PC-9 (cell line): ENCODE data around the gene KCNIP1. TPM values are rescaled to one million over a fixed set of nuclear protein-coding genes. Genes with fewer than 3 reads are reported as not detected.

Experiments used
- BruUV-seq: library from RNA; stranded (reverse); fragments of 400-500 nt; replicated peaks from 2 replicates; lab custom pipeline; 2021; lab: Mats Ljungman, UMichigan
- CTCF ChIA-PET: fragments of 300-600 bp; sonication (Branson Sonifier 250); formaldehyde crosslinking; loops from one replicate; lab custom pipeline; 2022; ENCODE audit warnings: antibody characterized with exemption; lab: Charles Lee
- POLR2A ChIA-PET: fragments of 300-600 bp; sonication (Branson Sonifier 250); formaldehyde crosslinking; loops from one replicate; lab custom pipeline; 2022; ENCODE audit warnings: antibody characterized with exemption; ENCODE audit not compliant: unreplicated experiment; lab: Charles Lee
- DNase-seq, 2 experiments: peaks; one replicate each; pipeline versions ENCODE4 v3.0.0 to v3.0.0-alpha.2; 2015 to 2022; ENCODE audit warnings: mixed read lengths in 1 of 2
- H2AFZ ChIP-seq: fragments of 200-600 bp; sonication (generic); 2 replicates; pipeline ENCODE4 v1.8.1; 2017; ENCODE audit warnings: antibody characterized with exemption
- H3F3A ChIP-seq: fragments of 200-600 bp; sonication (generic); 2 replicates; pipeline ENCODE4 v1.8.1; 2017; ENCODE audit warnings: antibody characterized with exemption, mild to moderate bottlenecking, low read depth; ENCODE audit not compliant: insufficient read depth
- H3K27ac ChIP-seq: fragments of 200-600 bp; sonication (generic); 2 replicates; pipeline ENCODE4 v1.6.1; 2016; ENCODE audit warnings: mixed run types
- H3K27me3 ChIP-seq: fragments of 200-600 bp; sonication (generic); 2 replicates; pipeline ENCODE4 v1.6.1; 2016; ENCODE audit warnings: low read depth, mixed run types; ENCODE audit not compliant: insufficient read depth
- H3K36me3 ChIP-seq: fragments of 200-600 bp; sonication (generic); 2 replicates; pipeline ENCODE4 v1.6.1; 2016; ENCODE audit warnings: low read depth, mixed run types
- H3K4me1 ChIP-seq: fragments of 200-600 bp; sonication (generic); replicated peaks from 2 replicates; pipeline ENCODE4 v1.6.1; 2016; ENCODE audit warnings: mixed run types; ENCODE audit not compliant: insufficient read depth
- H3K4me2 ChIP-seq: fragments of 200-600 bp; sonication (generic); 2 replicates; pipeline ENCODE4 v1.6.1; 2017; ENCODE audit warnings: mixed run types
- H3K4me3 ChIP-seq: fragments of 200-600 bp; sonication (generic); 2 replicates; pipeline ENCODE4 v1.6.1; 2016; ENCODE audit warnings: mixed run types
- H3K79me2 ChIP-seq: fragments of 200-600 bp; sonication (generic); 2 replicates; pipeline ENCODE4 v1.6.1; 2017; ENCODE audit warnings: low read depth, mixed run types
- H3K9me2 ChIP-seq: fragments of 200-600 bp; sonication (generic); 2 replicates; pipeline ENCODE4 v1.8.1; 2017; ENCODE audit warnings: mild to moderate bottlenecking; ENCODE audit not compliant: insufficient read depth
- H3K9me3 ChIP-seq: fragments of 200-600 bp; sonication (generic); 2 replicates; pipeline ENCODE4 v1.8.1; 2016; ENCODE audit warnings: low read depth; ENCODE audit not compliant: insufficient read depth
- H4K20me1 ChIP-seq: fragments of 200-600 bp; sonication (generic); 2 replicates; pipeline ENCODE4 v1.8.1; 2017; ENCODE audit not compliant: insufficient read depth
- CTCF ChIP-seq: fragments of 200-600 bp; sonication (generic); conservative IDR thresholded peaks from 2 replicates; pipeline ENCODE4 v1.6.1; 2017; ENCODE audit warnings: mixed run types, antibody characterized with exemption, mild to moderate bottlenecking, moderate library complexity
- EZH2 ChIP-seq: fragments of 200-600 bp; sonication (generic); IDR thresholded peaks from 2 replicates; pipeline ENCODE4 v1.8.0; 2017; ENCODE audit warnings: antibody characterized with exemption, low read depth
- intact Hi-C: fragments of 100-400 bp; cut with micrococcal nuclease; formaldehyde crosslinking; loops from one replicate; pipeline ENCODE4 v1.10.0; 2022; ENCODE audit not compliant: unreplicated experiment
- total RNA-seq: library from RNA; stranded (reverse); gene quantifications from 2 replicates; pipeline ENCODE4 v1.2.3, GENCODE V29; 2021

The KCNIP1 gene
- total RNA-seq, 1 experiment from 2014 or later, result not detected

GRCh38 chr5:170471551-170472178 is 32.2 kb upstream of the KCNIP1 start:
- intact Hi-C loops, result no loop called here
- H3K4me1 ChIP-seq, result peaks cover 10% of the 10 kb centered on the region
- H3K27me3 ChIP-seq, result no peaks in the 10 kb centered on the region
- no peak for DNase-seq
- H3K79me2 ChIP-seq, result no peaks in the 10 kb centered on the region
- no peak for TF ChIP-seq CTCF
- no peak for TF ChIP-seq EZH2
- CTCF ChIA-PET, result no interaction called here
- no peaks in the 10 kb centered on the region for H3K9me2 ChIP-seq
- H3K27ac ChIP-seq, result no peak overlapping the region
- POLR2A ChIA-PET, result no interaction called here
- H3K9me3 ChIP-seq, result no peaks in the 10 kb centered on the region
- no peaks in the 10 kb centered on the region for H4K20me1 ChIP-seq
- no peak overlapping the region for H3K4me3 ChIP-seq
- no peak overlapping the region for H2AFZ ChIP-seq
- H3F3A ChIP-seq, result peaks cover 2% of the 10 kb centered on the region
- H3K4me2 ChIP-seq, result no peak overlapping the region
- no TSS peak for BruUV-seq
- H3K36me3 ChIP-seq, result no peaks in the 10 kb centered on the region

GRCh38 chr5:170473642-170474041 is 30.2 kb upstream of the KCNIP1 start:
- POLR2A ChIA-PET, result interaction anchor here (0.6 kb wide), 1 partner anchor 1902 kb away, joined by 3 read pairs; no protein-coding TSS in a partner anchor
- no peaks in the 10 kb centered on the region for H4K20me1 ChIP-seq
- no peaks in the 10 kb centered on the region for H3K27me3 ChIP-seq
- H3K4me3 ChIP-seq, result no peak overlapping the region
- no peaks in the 10 kb centered on the region for H3K36me3 ChIP-seq
- H3K27ac ChIP-seq, result no peak overlapping the region
- CTCF ChIA-PET, result no interaction called here
- H3K9me2 ChIP-seq, result no peaks in the 10 kb centered on the region
- intact Hi-C loops, result no loop called here
- no peaks in the 10 kb centered on the region for H3F3A ChIP-seq
- TF ChIP-seq CTCF, result no peak
- TF ChIP-seq EZH2, result no peak
- DNase-seq, result no peak
- BruUV-seq, result no TSS peak
- no peaks in the 10 kb centered on the region for H3K79me2 ChIP-seq
- H3K4me2 ChIP-seq, result no peak overlapping the region
- no peaks in the 10 kb centered on the region for H3K9me3 ChIP-seq
- H2AFZ ChIP-seq, result no peak overlapping the region
- no peaks in the 10 kb centered on the region for H3K4me1 ChIP-seq

- DNase-seq, result no peak
- H3K79me2 ChIP-seq, result no peaks in the 10 kb centered on the region
- no peak overlapping the region for H2AFZ ChIP-seq
- H3K27me3 ChIP-seq, result no peaks in the 10 kb centered on the region
- H4K20me1 ChIP-seq, result no peaks in the 10 kb centered on the region
- no TSS peak for BruUV-seq
- H3K4me2 ChIP-seq, result no peak overlapping the region
- no peak overlapping the region for H3K4me3 ChIP-seq
- no peak overlapping the region for H3K27ac ChIP-seq
- POLR2A ChIA-PET, result no interaction called here
- H3K9me2 ChIP-seq, result no peaks in the 10 kb centered on the region
- no peaks in the 10 kb centered on the region for H3K9me3 ChIP-seq
- intact Hi-C loops, result no loop called here
- no peaks in the 10 kb centered on the region for H3K36me3 ChIP-seq
- CTCF ChIA-PET, result no interaction called here
- TF ChIP-seq EZH2 (no peak), CTCF (no peak)
- H3F3A ChIP-seq, result no peaks in the 10 kb centered on the region
- H3K4me1 ChIP-seq, result 0 out of 2 replicates have a peak, but pooled peaks cover 3% of the 10 kb centered on the region
These were observed 29.1 kb upstream of the KCNIP1 start for GRCh38 chr5:170474489-170475274.
